AG10803 (cell line): ENCODE data around the gene SLC2A2.

Experiments
- DNase-seq: peaks from one replicate; pipeline ENCODE4 v3.0.0; 2010; ENCODE audit warnings: low read depth
- H3K4me3 ChIP-seq: 2 replicates; pipeline ENCODE4 v1.5.1; 2011; ENCODE audit warnings: mild to moderate bottlenecking, low read length, control low read depth
- CTCF ChIP-seq: conservative IDR thresholded peaks from 2 replicates; pipeline ENCODE4 v1.5.1; 2011; ENCODE audit warnings: mild to moderate bottlenecking, low read length, control low read depth, inconsistent platforms

Gene SLC2A2

GRCh38 chr3:170959457-170959856, 67.1 kb downstream of the SLC2A2 start:
- no peak for TF ChIP-seq CTCF
- H3K4me3 ChIP-seq = no peak overlapping the region
- DNase-seq = no peak

GRCh38 chr3:170956647-170957046, 69.9 kb downstream of the SLC2A2 start:
- no peak for TF ChIP-seq CTCF
- DNase-seq = no peak
- no peak overlapping the region for H3K4me3 ChIP-seq

DNA sequence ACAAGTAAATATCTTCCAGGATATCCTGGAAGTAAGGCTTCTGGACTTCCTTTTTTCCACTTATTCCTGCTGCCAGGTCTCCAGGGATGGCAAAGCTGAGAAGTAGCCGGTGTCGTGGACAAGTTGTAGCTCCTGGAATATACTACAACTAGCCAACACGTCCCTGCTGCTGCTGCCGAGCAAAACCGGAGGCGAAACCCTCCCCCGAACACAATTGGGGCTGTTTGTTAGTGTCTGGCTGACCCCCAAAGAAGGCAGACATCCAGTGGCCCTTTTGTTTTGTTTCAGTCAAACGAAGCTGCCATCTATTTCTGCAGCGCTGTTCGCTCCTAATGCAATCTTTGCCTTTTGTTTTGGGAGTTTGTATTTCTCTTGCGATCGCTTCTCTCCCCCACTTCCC, 72.8 kb downstream of the SLC2A2 start:
- H3K4me3 ChIP-seq = no peak overlapping the region
- no peak for TF ChIP-seq CTCF
- no peak for DNase-seq

GRCh38 chr3:170953229-170953628, 73.3 kb downstream of the SLC2A2 start:
- H3K4me3 ChIP-seq = no peak overlapping the region
- no peak for TF ChIP-seq CTCF
- DNase-seq = no peak

GRCh38 chr3:170949211-170949610, 77.3 kb downstream of the SLC2A2 start:
- H3K4me3 ChIP-seq = no peak overlapping the region
- no peak for TF ChIP-seq CTCF
- no peak for DNase-seq

DNA sequence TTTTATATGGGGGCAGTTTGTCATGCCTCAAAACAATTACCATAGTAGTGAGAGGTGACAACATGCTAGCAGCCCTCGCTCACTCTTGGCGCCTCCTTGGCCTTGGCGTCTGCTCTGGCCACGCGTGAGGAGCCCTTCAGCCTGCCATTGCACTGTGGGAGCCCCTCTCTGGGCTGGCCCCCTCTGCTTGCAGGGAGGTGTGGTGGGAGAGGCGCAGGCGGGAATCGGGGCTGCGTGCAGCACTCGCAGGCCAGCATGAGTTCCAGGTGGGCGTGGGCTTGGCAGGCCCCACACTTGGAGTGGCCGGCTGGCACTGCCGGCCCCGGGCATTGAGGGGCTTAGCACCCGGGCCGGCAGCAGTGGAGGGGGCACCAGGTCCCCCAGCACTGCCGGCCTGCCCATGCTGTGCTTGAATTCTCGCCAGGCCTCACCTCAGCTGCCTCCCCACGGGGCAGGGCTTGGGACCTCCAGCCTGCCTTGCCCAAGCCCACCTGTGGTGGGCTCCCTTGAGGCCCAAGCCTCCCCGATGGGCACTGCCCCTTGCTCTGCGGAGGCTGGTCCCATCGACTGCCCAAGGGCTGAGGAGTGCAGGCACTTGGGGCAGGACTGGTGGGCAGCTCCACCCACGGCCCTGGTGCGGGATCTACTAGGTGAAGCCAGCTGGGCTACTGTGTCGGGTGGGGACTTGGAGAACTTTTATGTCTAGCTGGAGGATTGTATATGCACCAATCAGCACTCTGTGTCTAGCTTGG, 79.3 kb downstream of the SLC2A2 start:
- TF ChIP-seq CTCF = no peak
- H3K4me3 ChIP-seq = no peak overlapping the region
- DNase-seq = no peak
